ENCODE data around the gene IGFBP2. TPM values are rescaled to one million over a fixed set of nuclear protein-coding genes. Genes with fewer than 3 reads are reported as not detected.

Gene IGFBP2
- total and polyA plus RNA-seq, 2 of the 13 experiments (the other 11 are each of a cell fraction or from before 2014, with no cell fraction given) = 2.0 to 5.8 TPM

DNA sequence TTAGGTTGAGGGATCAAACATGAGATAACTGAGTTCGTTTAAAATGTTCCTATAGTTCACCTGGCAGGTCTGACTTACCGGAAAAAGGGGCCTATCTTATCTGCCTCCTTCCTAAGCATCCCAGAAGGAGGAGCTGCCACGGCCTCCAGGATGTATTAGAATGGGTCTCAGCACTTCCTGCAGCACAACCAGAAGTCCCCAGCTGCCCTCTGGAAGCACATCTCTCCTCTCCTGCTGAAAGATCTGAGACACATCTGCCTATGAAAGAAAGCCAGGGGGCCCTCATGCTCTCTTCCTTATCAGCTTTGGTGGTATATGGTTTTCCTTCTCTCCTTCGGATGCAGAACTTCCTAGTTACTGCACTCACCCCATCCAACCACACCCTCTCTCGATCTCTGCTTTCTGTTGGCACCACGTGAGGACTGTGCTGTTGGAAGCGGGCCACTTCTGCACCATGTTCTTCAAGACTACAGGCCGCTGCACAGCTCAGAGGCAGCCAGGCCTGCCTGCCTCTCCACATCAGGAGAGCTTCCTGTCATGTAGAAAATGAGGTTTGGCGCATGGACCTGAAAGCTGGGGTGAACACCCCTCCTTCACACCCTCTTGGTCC is 55.6 kb downstream of the IGFBP2 start:
- FAIRE-seq = no peak
- intact Hi-C loops (cut with micrococcal nuclease; ENCODE audit: unreplicated experiment) (no loop called here), in situ Hi-C loops (cut with HindIII; ENCODE audit: extremely low pct_ligation_motif_present, low pct_unique_long_range_greater_than_20kb) (loop anchor here (10.0 kb wide), 1 partner anchor 1066 kb away; no protein-coding TSS in a partner anchor)
- Histone ChIP-seq H2AFZ (ENCODE audit: low read length) (no peak overlapping the region), H3K27me3 (ENCODE audit: control insufficient read depth in 1 of 2, insufficient read depth in 2 of 2, low read length in 2 of 2) (peaks cover 25 to 50% of the 10 kb centered on the region in 2 experiments), H3K4me1 (ENCODE audit: insufficient read depth, low read length) (no peaks in the 10 kb centered on the region), H3K36me3 (replicated peaks in 1 of 2; ENCODE audit: control insufficient read depth in 1 of 2, insufficient read depth in 2 of 2, low read length in 2 of 2) (no peaks in the 10 kb centered on the region), H3K9ac (ENCODE audit: insufficient read depth, low read depth, low read length) (no peak overlapping the region), H3K4me2 (ENCODE audit: low read depth, low read length) (no peak overlapping the region), H3K79me2 (ENCODE audit: insufficient read depth, low read length) (no peaks in the 10 kb centered on the region), H3K27ac (ENCODE audit: extremely low read length, insufficient read depth, low read length) (no peak overlapping the region), H4K20me1 (ENCODE audit: insufficient read depth, low read length) (no peaks in the 10 kb centered on the region), H3K9me3 (ENCODE audit: low read length) (no peaks in the 10 kb centered on the region), H3K4me3 (replicated peaks in 1 of 3; ENCODE audit: insufficient read depth in 1 of 3, low read depth in 2 of 3, low read length in 3 of 3) (no peak overlapping the region)
- CTCF ChIA-PET (ENCODE audit: low intra/inter-chr PET ratio, low total read pairs) = interaction anchor here (1.3 to 1.6 kb wide), 2 partner anchors 822 to 1024 kb away, joined by 3 to 4 read pairs; no protein-coding TSS in a partner anchor
- WGBS (ENCODE audit: low lambda C conversion rate) = 26% methylated on average over 9 of the region's 9 CpGs
- no TSS peak for BruUV-seq (replicated peaks)
- POLR2A ChIA-PET = no interaction called here
- DNase-seq (ENCODE audit: low spot score) = no peak
- TF ChIP-seq ZNF598 (CRISPR knock-in tag; IDR thresholded peaks at IDR 0.05; ENCODE audit: borderline replicate concordance) (no peak), DNMT3B (CRISPR knock-in tag; conservative IDR thresholded peaks at IDR 0.05) (no peak), EEA1 (CRISPR knock-in tag; IDR thresholded peaks at IDR 0.05; ENCODE audit: borderline replicate concordance) (no peak), NBN (conservative IDR thresholded peaks at IDR 0.05) (no peak)
- peak; percentile 19; the same call in 1 of the 3 replicates for ATAC-seq

GRCh38 chr2:216689397-216689796 is 56.2 kb downstream of the IGFBP2 start:
- intact Hi-C loops (cut with micrococcal nuclease; ENCODE audit: unreplicated experiment) (no loop called here), in situ Hi-C loops (cut with HindIII; ENCODE audit: extremely low pct_ligation_motif_present, low pct_unique_long_range_greater_than_20kb) (loop anchor here (10.0 kb wide), 1 partner anchor 1065 kb away; no protein-coding TSS in a partner anchor)
- Histone ChIP-seq H3K4me1 (ENCODE audit: insufficient read depth, low read length) (no peaks in the 10 kb centered on the region), H3K27ac (ENCODE audit: extremely low read length, insufficient read depth, low read length) (no peak overlapping the region), H3K36me3 (replicated peaks in 1 of 2; ENCODE audit: control insufficient read depth in 1 of 2, insufficient read depth in 2 of 2, low read length in 2 of 2) (no peaks in the 10 kb centered on the region), H3K79me2 (ENCODE audit: insufficient read depth, low read length) (no peaks in the 10 kb centered on the region), H3K9me3 (ENCODE audit: low read length) (no peaks in the 10 kb centered on the region), H3K27me3 (ENCODE audit: control insufficient read depth in 1 of 2, insufficient read depth in 2 of 2, low read length in 2 of 2) (peaks cover 28 to 55% of the 10 kb centered on the region in 2 experiments), H3K4me2 (ENCODE audit: low read depth, low read length) (no peak overlapping the region), H4K20me1 (ENCODE audit: insufficient read depth, low read length) (no peaks in the 10 kb centered on the region), H2AFZ (ENCODE audit: low read length) (no peak overlapping the region), H3K9ac (ENCODE audit: insufficient read depth, low read depth, low read length) (no peak overlapping the region), H3K4me3 (replicated peaks in 1 of 3; ENCODE audit: insufficient read depth in 1 of 3, low read depth in 2 of 3, low read length in 3 of 3) (no peak overlapping the region)
- no peak for FAIRE-seq
- WGBS (ENCODE audit: low lambda C conversion rate) = 14% methylated on average over 3 of the region's 3 CpGs
- ATAC-seq = peak; percentile 11; the same call in 1 of the 3 replicates
- TF ChIP-seq ZFP36 (IDR thresholded peaks at IDR 0.05; ENCODE audit: borderline replicate concordance, low read depth, low read length, partially characterized antibody) (no peak), MBNL3 (CRISPR knock-in tag; conservative IDR thresholded peaks at IDR 0.05) (no peak), CENPT (CRISPR knock-in tag; IDR thresholded peaks at IDR 0.05; ENCODE audit: low read depth) (no peak), ZNF547 (CRISPR knock-in tag; IDR thresholded peaks at IDR 0.05) (no peak), ETV5 (CRISPR knock-in tag; IDR thresholded peaks at IDR 0.05; ENCODE audit: borderline replicate concordance) (no peak), SAFB2 (CRISPR knock-in tag; IDR thresholded peaks at IDR 0.05; ENCODE audit: borderline replicate concordance, low read depth) (no peak), BCL3 (CRISPR knock-in tag; IDR thresholded peaks at IDR 0.05) (no peak)
- POLR2A ChIA-PET = no interaction called here
- no peak for DNase-seq (ENCODE audit: low spot score)
- CTCF ChIA-PET (ENCODE audit: low intra/inter-chr PET ratio, low total read pairs) = interaction anchor here (1.3 kb wide), 1 partner anchor 821 kb away, joined by 4 read pairs; no protein-coding TSS in a partner anchor
- BruUV-seq (replicated peaks) = no TSS peak
